A549 treated with AZD2906 at 1 μM for 4 hours (cell line): ENCODE measurements around the gene NIPSNAP2. TPM values are rescaled to one million over a fixed set of nuclear protein-coding genes. Genes with fewer than 3 reads are reported as not detected.

Source experiments
- total RNA-seq: library from RNA; stranded (reverse); fragments of 200-300 nt; extraction: Qiagen RNA extraction; gene quantifications from 5 replicates; pipeline ENCODE4 v1.2.3, GENCODE V29; 2022

Gene NIPSNAP2
- total RNA-seq: 42.3 to 56.2 TPM (median 49.7 TPM) in 5 replicates

GRCh38 chr7:55964261-55965099 is at the start of gene NIPSNAP2:
TSS of gene NIPSNAP2 (plus strand) at chr7:55964585. CDS start at chr7:55964610, 25 bp downstream.

DNA sequence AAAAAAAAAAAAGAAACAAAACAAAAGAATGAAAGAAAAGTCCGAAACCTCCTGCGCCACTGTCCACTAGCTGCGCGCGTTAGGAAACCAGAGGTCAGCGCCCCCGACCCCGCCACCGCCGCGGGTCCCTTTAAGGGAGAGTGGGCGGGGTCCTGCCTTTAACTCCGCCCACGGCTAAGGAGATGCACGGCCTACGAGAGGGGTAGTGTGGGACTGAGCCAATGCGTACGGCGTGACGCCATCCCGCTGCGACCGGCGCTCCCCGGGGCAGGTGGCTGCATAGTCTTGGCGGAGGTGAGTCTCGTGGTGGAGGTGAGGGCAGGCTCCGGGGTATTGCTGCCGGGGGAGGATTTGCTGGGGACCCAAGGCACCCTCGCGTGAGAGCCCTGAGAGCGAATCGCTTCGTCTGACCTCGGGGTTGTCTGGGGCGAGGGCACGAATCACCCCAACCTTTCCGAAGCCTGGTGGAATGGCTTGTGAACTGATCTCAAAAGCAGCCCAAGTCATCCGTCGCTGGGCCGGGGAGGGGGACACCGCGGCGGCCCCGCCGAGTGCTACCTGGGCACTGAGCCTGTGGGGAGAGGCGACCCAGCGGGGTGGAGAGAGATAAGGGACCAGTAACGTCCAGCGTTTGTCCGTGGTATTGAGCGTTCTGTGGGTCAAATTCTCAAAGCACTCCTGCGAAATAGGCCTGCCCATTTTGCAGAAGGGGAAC is 12.6 kb upstream of the NIPSNAP2 start, which contains the start of gene MRPS17:
MRPS17 (plus strand) TSS at position 241 of the 715 bp plus-strand sequence. CDS start 1,319 bp downstream, outside the sequence.

Other genes with a start within 250 kb of the NIPSNAP2 start
- gene SEPTIN14, start 101.8 kb upstream of the NIPSNAP2 start, total RNA-seq: not detected in 5 replicates
- 0.46 to 1.1 TPM (median 0.80 TPM) in 5 replicates for gene ZNF713, start 77.1 kb upstream of the NIPSNAP2 start, total RNA-seq
- 24.1 to 28.1 TPM (median 25.8 TPM) in 5 replicates for gene MRPS17, start 12.7 kb upstream of the NIPSNAP2 start, total RNA-seq
- gene PSPH, start 86.9 kb downstream of the NIPSNAP2 start, total RNA-seq: 19.7 to 31.0 TPM (median 23.3 TPM) in 5 replicates
- gene CCT6A, start 87.2 kb downstream of the NIPSNAP2 start, total RNA-seq: 248 to 256 TPM (median 255 TPM) in 5 replicates
- 108 to 125 TPM (median 109 TPM) in 5 replicates for gene SUMF2, start 99.7 kb downstream of the NIPSNAP2 start, total RNA-seq
- gene PHKG1, start 128.4 kb downstream of the NIPSNAP2 start, total RNA-seq: 0.31 to 0.66 TPM (median 0.54 TPM) in 5 replicates
- 557 to 755 TPM (median 675 TPM) in 5 replicates for gene CHCHD2, start 141.9 kb downstream of the NIPSNAP2 start, total RNA-seq
- not detected in 5 replicates for gene NUPR2, start 151.8 kb downstream of the NIPSNAP2 start, total RNA-seq